CD4-positive, CD25-positive, alpha-beta regulatory T cell (primary cell): ENCODE measurements around the gene RGL1. TPM values are rescaled to one million over a fixed set of nuclear protein-coding genes. Genes with fewer than 3 reads are reported as not detected.

ENCODE experiments used
- ATAC-seq, 2 donors: fragments of 150-1000 bp; cut with Tn5 transposase; one replicate each; pipeline ENCODE4 v1.10.0; 2021; ENCODE audit warnings: low read depth in 2 of 2, moderate number of reproducible peaks in 2 of 2, moderate library complexity in 1 of 2
- DNase-seq, 3 donors: peaks; one replicate each; pipeline versions ENCODE4 v3.0.0 to v3.0.0-alpha.2; 2012 to 2022; ENCODE audit warnings: mixed read lengths in 1 of 3
- H3K27ac ChIP-seq: one replicate; pipeline ENCODE4 v1.7.0; 2013; ENCODE audit warnings: mild to moderate bottlenecking, low read length; ENCODE audit not compliant: insufficient read depth, poor library complexity, severe bottlenecking
- H3K27me3 ChIP-seq: one replicate; pipeline ENCODE4 v1.7.0; 2013; ENCODE audit warnings: low read length; ENCODE audit not compliant: control insufficient read depth, insufficient read depth
- H3K36me3 ChIP-seq: one replicate; pipeline ENCODE4 v1.7.0; 2013; ENCODE audit warnings: mild to moderate bottlenecking, low read length, moderate library complexity; ENCODE audit not compliant: control insufficient read depth, insufficient read depth
- H3K4me1 ChIP-seq: 2 replicates; pipeline ENCODE4 v1.7.0; 2013; ENCODE audit warnings: mild to moderate bottlenecking, low read length; ENCODE audit not compliant: insufficient read depth, control insufficient read depth, poor library complexity, severe bottlenecking
- H3K4me3 ChIP-seq: one replicate; pipeline ENCODE4 v1.7.0; 2013; ENCODE audit warnings: low read depth, mild to moderate bottlenecking, low read length, moderate library complexity
- H3K9me3 ChIP-seq, 2 experiments: 1 replicate in 1 of 2; 2 replicates in 1 of 2; pipeline ENCODE4 v1.7.0; 2013; ENCODE audit warnings: low read length in 2 of 2, mild to moderate bottlenecking in 1 of 2, moderate library complexity in 1 of 2; ENCODE audit not compliant: control insufficient read depth in 2 of 2
- H3K27ac Mint-ChIP-seq, 3 donors: one replicate each; pipeline ENCODE4 v1.8.0; 2020 to 2022; ENCODE audit warnings: mild to moderate bottlenecking in 3 of 3, mixed read lengths in 3 of 3, moderate library complexity in 2 of 3
- H3K27me3 Mint-ChIP-seq: one replicate; pipeline ENCODE4 v1.8.0; 2022; ENCODE audit warnings: mild to moderate bottlenecking, mixed read lengths
- H3K36me3 Mint-ChIP-seq: one replicate; pipeline ENCODE4 v1.8.0; 2020; ENCODE audit warnings: mixed read lengths
- H3K4me1 Mint-ChIP-seq, 4 donors: one replicate each; pipeline ENCODE4 v1.8.0; 2020 to 2022; ENCODE audit warnings: mixed read lengths in 4 of 4, mild to moderate bottlenecking in 1 of 4
- H3K4me3 Mint-ChIP-seq, 4 donors: one replicate each; pipeline ENCODE4 v1.8.0; 2020 to 2022; ENCODE audit warnings: mild to moderate bottlenecking in 4 of 4, mixed read lengths in 4 of 4, moderate library complexity in 3 of 4
- H3K9me3 Mint-ChIP-seq, 7 donors: one replicate each; pipeline ENCODE4 v1.8.0; 2020 to 2022; ENCODE audit warnings: mixed read lengths in 7 of 7, mild to moderate bottlenecking in 3 of 7, moderate library complexity in 2 of 7
- polyA plus RNA-seq, 4 donors: library from polyadenylated mRNA; unstranded; fragments of 300-500 nt; fragmentation: Illumina TruSeq; gene quantifications; one replicate each; pipeline ENCODE4 v1.2.3, GENCODE V29; 2021
- total RNA-seq: library from RNA; stranded (reverse); gene quantifications from one replicate; pipeline ENCODE4 v1.2.3, GENCODE V29; 2022

Gene RGL1
- total and polyA plus RNA-seq, 5 donors from 2014 or later = 1.4 to 2.8 (median 1.9) TPM

- H3K9me3 Mint-ChIP-seq = peaks cover 0 to 2% (median 0%) of the 10 kb centered on the region in 7 donors
- H3K27ac Mint-ChIP-seq = no peak overlapping the region
- H3K4me1 ChIP-seq = no peaks in the 10 kb centered on the region
- DNase-seq (no peak), ATAC-seq (no peak)
- no peaks in the 10 kb centered on the region for H3K27me3 ChIP-seq
- H3K4me1 Mint-ChIP-seq = no peaks in the 10 kb centered on the region
- no peaks in the 10 kb centered on the region for H3K9me3 ChIP-seq
- no peaks in the 10 kb centered on the region for H3K27me3 Mint-ChIP-seq
- no peak overlapping the region for H3K4me3 ChIP-seq
- H3K4me3 Mint-ChIP-seq = no peak overlapping the region
- peaks cover 20% of the 10 kb centered on the region for H3K36me3 Mint-ChIP-seq
- H3K27ac ChIP-seq = no peak overlapping the region
- H3K36me3 ChIP-seq = peaks cover 7% of the 10 kb centered on the region
These were observed 117.3 kb downstream of the RGL1 start for GRCh38 chr1:183922197-183922596.

GRCh38 chr1:183925947-183926346 lies 121.0 kb downstream of the RGL1 start:
- no peaks in the 10 kb centered on the region for H3K9me3 ChIP-seq
- H3K4me1 ChIP-seq = no peaks in the 10 kb centered on the region
- no peaks in the 10 kb centered on the region for H3K27me3 ChIP-seq
- peaks cover 7% of the 10 kb centered on the region for H3K36me3 ChIP-seq
- no peak overlapping the region for H3K4me3 ChIP-seq
- H3K27ac ChIP-seq = no peak overlapping the region
- peaks cover 16% of the 10 kb centered on the region for H3K36me3 Mint-ChIP-seq
- no peaks in the 10 kb centered on the region for H3K4me1 Mint-ChIP-seq
- DNase-seq (no peak), ATAC-seq (no peak)
- no peak overlapping the region for H3K27ac Mint-ChIP-seq
- peaks cover 0 to 2% (median 0%) of the 10 kb centered on the region in 7 donors for H3K9me3 Mint-ChIP-seq
- no peaks in the 10 kb centered on the region for H3K27me3 Mint-ChIP-seq
- no peak overlapping the region for H3K4me3 Mint-ChIP-seq

- no peak for ATAC-seq
- Mint-ChIP-seq H3K36me3 (peaks cover 16% of the 10 kb centered on the region), H3K4me1 (no peaks in the 10 kb centered on the region), H3K4me3 (no peak overlapping the region), H3K27ac (no peak overlapping the region), H3K27me3 (no peaks in the 10 kb centered on the region), H3K9me3 (peaks cover 0 to 2% (median 0%) of the 10 kb centered on the region in 7 donors)
- H3K4me3 ChIP-seq = no peak overlapping the region
- peaks cover 5% of the 10 kb centered on the region for H3K36me3 ChIP-seq
- no peak overlapping the region for H3K27ac ChIP-seq
- no peaks in the 10 kb centered on the region for H3K4me1 ChIP-seq
- H3K27me3 ChIP-seq = no peaks in the 10 kb centered on the region
- DNase-seq = no peak
- H3K9me3 ChIP-seq = no peaks in the 10 kb centered on the region
These were observed 122.1 kb downstream of the RGL1 start for GRCh38 chr1:183926983-183927382.

DNA sequence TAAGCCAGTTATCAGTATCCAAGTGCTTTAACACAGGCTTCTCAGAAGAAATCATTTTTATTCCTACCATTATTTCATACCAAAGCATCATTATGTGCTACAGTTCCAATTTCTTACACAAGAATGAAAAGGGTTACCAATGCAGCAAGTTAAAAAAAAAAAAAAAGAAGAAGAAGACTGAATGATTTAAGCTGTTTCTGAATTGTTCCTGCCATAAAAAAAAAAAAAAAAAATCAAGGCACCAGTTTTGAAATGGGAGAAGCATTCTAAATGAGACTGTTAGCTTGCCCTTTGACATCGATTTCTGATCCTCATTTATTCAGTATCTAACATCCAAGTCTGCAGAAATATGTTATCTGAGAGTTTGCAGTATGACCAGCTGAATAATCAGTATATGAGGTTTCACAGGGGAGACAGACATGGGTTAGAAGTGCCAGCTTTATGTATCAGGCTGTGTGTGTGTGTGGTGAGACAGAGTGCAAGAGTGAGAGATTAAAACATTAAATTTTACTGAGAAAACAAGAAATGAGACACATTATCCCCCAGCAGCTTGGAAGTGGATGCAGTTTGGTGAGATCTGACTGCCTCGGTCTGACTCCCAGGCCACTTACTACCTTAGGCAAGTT lies 126.8 kb downstream of the RGL1 start:
- no peaks in the 10 kb centered on the region for H3K4me1 ChIP-seq
- no peaks in the 10 kb centered on the region for H3K9me3 ChIP-seq
- no peaks in the 10 kb centered on the region for H3K4me1 Mint-ChIP-seq
- H3K9me3 Mint-ChIP-seq = no peaks in the 10 kb centered on the region
- H3K27ac Mint-ChIP-seq = no peak overlapping the region
- no peak for ATAC-seq
- H3K27me3 ChIP-seq = no peaks in the 10 kb centered on the region
- H3K27ac ChIP-seq = no peak overlapping the region
- no peak overlapping the region for H3K4me3 Mint-ChIP-seq
- H3K36me3 Mint-ChIP-seq = peaks cover 5% of the 10 kb centered on the region
- H3K36me3 ChIP-seq = peaks cover 1% of the 10 kb centered on the region
- H3K4me3 ChIP-seq = no peak overlapping the region
- no peaks in the 10 kb centered on the region for H3K27me3 Mint-ChIP-seq
- no peak for DNase-seq

- Histone ChIP-seq H3K4me3 (no peak overlapping the region), H3K9me3 (no peaks in the 10 kb centered on the region), H3K36me3 (no peaks in the 10 kb centered on the region), H3K27ac (no peak overlapping the region), H3K27me3 (no peaks in the 10 kb centered on the region), H3K4me1 (no peaks in the 10 kb centered on the region)
- DNase-seq = no peak
- Mint-ChIP-seq H3K36me3 (no peaks in the 10 kb centered on the region), H3K4me1 (no peaks in the 10 kb centered on the region), H3K27ac (no peak overlapping the region), H3K9me3 (no peaks in the 10 kb centered on the region), H3K4me3 (no peak overlapping the region), H3K27me3 (no peaks in the 10 kb centered on the region)
- ATAC-seq = no peak
These were observed 127.5 kb downstream of the RGL1 start for GRCh38 chr1:183932412-183932811.

- Mint-ChIP-seq H3K4me3 (no peak overlapping the region), H3K27me3 (no peaks in the 10 kb centered on the region), H3K4me1 (no peaks in the 10 kb centered on the region), H3K9me3 (no peaks in the 10 kb centered on the region), H3K36me3 (no peaks in the 10 kb centered on the region), H3K27ac (peak overlapping the region in 1 of 3 donors; percentile 60)
- Histone ChIP-seq H3K27ac (no peak overlapping the region), H3K9me3 (no peaks in the 10 kb centered on the region), H3K36me3 (no peaks in the 10 kb centered on the region), H3K4me3 (no peak overlapping the region), H3K4me1 (no peaks in the 10 kb centered on the region), H3K27me3 (no peaks in the 10 kb centered on the region)
- ATAC-seq = no peak
- DNase-seq = no peak
These were observed 128.7 kb downstream of the RGL1 start for GRCh38 chr1:183933528-183934179.

- Histone ChIP-seq H3K9me3 (no peaks in the 10 kb centered on the region), H3K4me3 (no peak overlapping the region), H3K27me3 (no peaks in the 10 kb centered on the region), H3K4me1 (no peaks in the 10 kb centered on the region), H3K36me3 (no peaks in the 10 kb centered on the region), H3K27ac (no peak overlapping the region)
- H3K9me3 Mint-ChIP-seq = no peaks in the 10 kb centered on the region
- H3K4me3 Mint-ChIP-seq = no peak overlapping the region
- H3K27ac Mint-ChIP-seq = no peak overlapping the region
- no peaks in the 10 kb centered on the region for H3K36me3 Mint-ChIP-seq
- DNase-seq (no peak), ATAC-seq (no peak)
- H3K4me1 Mint-ChIP-seq = no peaks in the 10 kb centered on the region
- H3K27me3 Mint-ChIP-seq = no peaks in the 10 kb centered on the region
These were observed 129.4 kb downstream of the RGL1 start for GRCh38 chr1:183934314-183934713.

DNA sequence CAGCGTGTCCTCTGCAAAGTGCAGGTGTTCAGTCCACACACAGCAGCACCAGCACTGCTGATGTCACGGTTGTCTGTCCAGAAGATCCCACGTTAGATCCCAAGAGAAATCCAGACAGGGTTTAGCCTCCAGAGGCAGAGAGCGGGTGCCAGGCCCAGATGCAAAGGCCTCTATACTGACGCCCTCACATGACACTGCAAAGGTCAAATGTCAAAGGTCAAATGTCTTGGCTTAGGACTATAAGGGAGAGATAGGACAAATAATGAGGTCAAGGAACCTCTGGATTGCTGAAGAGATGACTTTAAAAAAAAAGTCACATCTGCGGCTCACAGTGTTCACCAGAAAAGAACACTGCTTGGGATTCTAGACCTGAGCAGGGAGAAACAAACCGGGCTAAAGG lies 131.1 kb downstream of the RGL1 start:
- DNase-seq = no peak
- no peaks in the 10 kb centered on the region for H3K27me3 Mint-ChIP-seq
- no peaks in the 10 kb centered on the region for H3K9me3 Mint-ChIP-seq
- no peak overlapping the region for H3K27ac ChIP-seq
- H3K27me3 ChIP-seq = peaks cover 1% of the 10 kb centered on the region
- no peaks in the 10 kb centered on the region for H3K4me1 Mint-ChIP-seq
- no peak overlapping the region for H3K4me3 Mint-ChIP-seq
- H3K36me3 Mint-ChIP-seq = no peaks in the 10 kb centered on the region
- no peaks in the 10 kb centered on the region for H3K4me1 ChIP-seq
- H3K36me3 ChIP-seq = no peaks in the 10 kb centered on the region
- no peak overlapping the region for H3K4me3 ChIP-seq
- no peak for ATAC-seq
- H3K9me3 ChIP-seq = no peaks in the 10 kb centered on the region
- H3K27ac Mint-ChIP-seq = no peak overlapping the region
